Tibial nerve (tissue), 4 donors: ENCODE results near the gene HIPK2. TPM values are rescaled to one million over a fixed set of nuclear protein-coding genes. Genes with fewer than 3 reads are reported as not detected.
A peak's percentile ranks its signal among the peaks of the same experiment; 100 is the strongest.

Experiments
- DNase-seq, 2 donors: peaks; one replicate each; pipeline ENCODE4 v3.0.0-alpha.2; 2019; ENCODE audit warnings: low spot score in 2 of 2
- H3K27ac ChIP-seq, 4 donors: fragments of 200-600 bp; sonication (generic) in 3 of 4; one replicate each; pipeline ENCODE4 v1.5.1; 2017 to 2019; ENCODE audit warnings: mild to moderate bottlenecking in 1 of 4
- H3K27me3 ChIP-seq, 2 donors: fragments of 200-600 bp; sonication (generic) in 1 of 2; one replicate each; pipeline versions ENCODE4 v1.5.1 to v1.6.0; 2017 to 2019
- H3K36me3 ChIP-seq, 3 donors: fragments of 200-600 bp; sonication (generic); one replicate each; pipeline ENCODE4 v1.5.1; 2018 to 2019
- H3K4me1 ChIP-seq, 4 donors: fragments of 200-600 bp; sonication (generic) in 3 of 4; one replicate each; pipeline ENCODE4 v1.5.1; 2017 to 2019
- H3K4me3 ChIP-seq, 4 donors: fragments of 200-600 bp; sonication (generic) in 3 of 4; one replicate each; pipeline ENCODE4 v1.5.1; 2017 to 2019; ENCODE audit warnings: mild to moderate bottlenecking in 1 of 4, moderate library complexity in 1 of 4
- H3K9me3 ChIP-seq, 4 donors: fragments of 200-600 bp; sonication (generic) in 3 of 4; one replicate each; pipeline ENCODE4 v1.5.1; 2017 to 2019
- CTCF ChIP-seq, 5 experiments: fragments of 200-600 bp in 3 of 5; fragments of 450-650 bp in 2 of 5; sonication (generic) in 3 of 5; IDR thresholded peaks; one replicate each; pipeline ENCODE4 v1.5.1; 2016 to 2019; ENCODE audit warnings: antibody characterized with exemption in 5 of 5, mild to moderate bottlenecking in 3 of 5, moderate library complexity in 2 of 5
- EP300 ChIP-seq, 2 donors: sonication (generic); formaldehyde crosslinking; IDR thresholded peaks; one replicate each; pipeline ENCODE4 v1.6.1; 2017; ENCODE audit warnings: antibody characterized with exemption in 2 of 2, mild to moderate bottlenecking in 1 of 2
- POLR2A ChIP-seq, 2 donors: fragments of 450-650 bp; IDR thresholded peaks; one replicate each; pipeline ENCODE4 v1.6.1; 2017; ENCODE audit warnings: antibody characterized with exemption in 2 of 2, mild to moderate bottlenecking in 2 of 2, moderate library complexity in 2 of 2
- WGBS, 2 donors: methylation state at CpG; one replicate each; pipeline ENCODE4 v1.1.5; 2018; 5-methylcytosine and 5-hydroxymethylcytosine counted together
- total RNA-seq, 4 donors: library from RNA; depleted of rRNA; stranded (reverse); fragments of >200 nt; gene quantifications; one replicate each; pipeline ENCODE4 v1.1.0, GENCODE V29; 2016

Gene HIPK2
- total RNA-seq, 4 donors from 2014 or later: 24.9 to 41.1 (median 29.7) TPM

- H3K27ac ChIP-seq: no peak overlapping the region
- 92 to 95% methylated on average over 7 of the region's 7 CpGs for WGBS, 2 donors
- H3K4me1 ChIP-seq: peaks cover 0 to 52% (median 12%) of the 10 kb centered on the region in 4 donors
Observed at GRCh38 chr7:139772115-139772514, 5.7 kb downstream of the HIPK2 start.

DNA sequence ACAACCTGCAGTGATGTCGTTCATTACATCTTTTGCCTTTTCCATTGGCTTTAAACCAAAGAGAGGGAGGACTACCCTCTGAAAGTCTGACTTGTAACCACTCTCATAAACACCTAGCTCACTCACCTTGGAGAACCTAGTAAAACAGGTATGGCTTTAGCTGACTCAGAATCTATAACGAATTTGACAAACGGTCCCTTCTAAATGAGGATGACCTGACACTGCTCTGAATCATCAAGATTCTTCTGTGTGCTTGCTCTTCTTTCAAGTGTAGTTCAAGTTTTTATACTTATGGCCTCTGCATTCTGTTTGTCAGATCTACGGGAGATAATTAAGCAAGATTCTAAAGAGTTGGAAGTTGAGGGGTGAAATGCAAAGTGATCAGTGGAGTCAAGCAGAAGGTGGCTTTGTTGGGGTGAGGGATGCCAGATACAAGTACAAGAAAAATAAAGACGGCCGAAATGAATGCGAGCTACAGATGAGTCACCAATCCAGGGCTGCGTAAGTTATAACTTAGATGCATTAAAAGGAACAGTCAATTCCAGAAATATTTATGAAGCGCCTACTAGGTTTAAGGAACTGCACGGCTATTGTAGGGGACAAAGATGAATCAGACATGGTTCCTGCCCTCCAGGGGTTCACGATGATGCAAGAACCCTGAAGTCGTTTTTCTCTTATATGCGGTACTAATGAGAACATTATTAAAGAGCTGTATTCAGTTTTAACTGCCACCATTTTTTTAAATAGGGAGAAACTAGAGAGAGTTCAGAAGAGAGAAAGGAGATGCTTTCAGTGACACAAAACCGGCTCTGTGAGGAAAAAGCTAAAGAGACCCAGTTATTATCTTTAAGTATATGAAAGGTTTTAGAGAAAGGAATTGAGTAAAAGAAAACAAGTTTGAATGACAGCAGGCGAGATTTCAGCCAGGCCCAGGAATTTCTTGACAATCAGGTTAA lies 6.5 kb downstream of the HIPK2 start:
- 70 to 76% methylated on average over 15 of the region's 15 CpGs for WGBS, 2 donors
- Histone ChIP-seq H3K4me1 (peaks cover 0 to 55% (median 13%) of the 10 kb centered on the region in 4 donors), H3K36me3 (peaks cover 0 to 9% (median 0%) of the 10 kb centered on the region in 3 donors), H3K4me3 (no peak overlapping the region), H3K9me3 (no peaks in the 10 kb centered on the region), H3K27me3 (no peaks in the 10 kb centered on the region), H3K27ac (no peak overlapping the region)
- TF ChIP-seq POLR2A (IDR thresholded peaks at IDR 0.05) (no peak), EP300 (IDR thresholded peaks at IDR 0.05) (peak in 1 of 2 donors; percentile 30), CTCF (IDR thresholded peaks at IDR 0.05) (no peak)
- DNase-seq: no peak

More at GRCh38 chr7:139772115-139772514, 5.7 kb downstream of the HIPK2 start:
- Histone ChIP-seq H3K36me3 (peaks cover 0 to 9% (median 0%) of the 10 kb centered on the region in 3 donors), H3K9me3 (no peaks in the 10 kb centered on the region), H3K27me3 (no peaks in the 10 kb centered on the region), H3K4me3 (no peak overlapping the region)
- DNase-seq: no peak
- TF ChIP-seq CTCF (IDR thresholded peaks at IDR 0.05) (no peak), POLR2A (IDR thresholded peaks at IDR 0.05) (no peak), EP300 (IDR thresholded peaks at IDR 0.05) (no peak)

DNA sequence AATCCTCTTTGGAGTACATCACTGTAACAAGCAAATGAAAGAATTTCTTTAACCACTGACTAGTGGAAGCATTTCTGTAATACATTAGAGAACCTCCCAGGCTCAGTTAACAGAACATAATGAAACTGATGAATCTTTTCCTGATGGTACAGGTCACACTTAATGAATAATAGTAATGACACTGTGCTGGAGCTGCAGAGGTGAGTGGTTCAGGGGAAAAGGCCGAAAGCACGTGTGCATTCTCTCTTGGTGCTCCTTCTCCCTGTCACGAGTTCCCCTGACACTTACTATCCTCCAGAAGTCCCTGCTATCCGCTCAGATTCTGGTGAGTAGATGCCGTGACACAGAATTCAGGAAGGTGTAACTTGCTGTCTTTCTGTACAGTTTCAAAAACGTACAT lies 8.0 kb downstream of the HIPK2 start:
- peaks cover 0 to 9% (median 0%) of the 10 kb centered on the region in 3 donors for H3K36me3 ChIP-seq
- 94% methylated on average over 6 of the region's 6 CpGs for WGBS, 2 donors
- H3K4me1 ChIP-seq: peaks cover 0 to 46% (median 11%) of the 10 kb centered on the region in 4 donors
- H3K4me3 ChIP-seq: no peak overlapping the region
- no peaks in the 10 kb centered on the region for H3K9me3 ChIP-seq
- H3K27ac ChIP-seq: no peak overlapping the region
- TF ChIP-seq POLR2A (IDR thresholded peaks at IDR 0.05): no peak
- TF ChIP-seq CTCF (IDR thresholded peaks at IDR 0.05): no peak
- TF ChIP-seq EP300 (IDR thresholded peaks at IDR 0.05): no peak
- no peak for DNase-seq
- no peaks in the 10 kb centered on the region for H3K27me3 ChIP-seq

DNA sequence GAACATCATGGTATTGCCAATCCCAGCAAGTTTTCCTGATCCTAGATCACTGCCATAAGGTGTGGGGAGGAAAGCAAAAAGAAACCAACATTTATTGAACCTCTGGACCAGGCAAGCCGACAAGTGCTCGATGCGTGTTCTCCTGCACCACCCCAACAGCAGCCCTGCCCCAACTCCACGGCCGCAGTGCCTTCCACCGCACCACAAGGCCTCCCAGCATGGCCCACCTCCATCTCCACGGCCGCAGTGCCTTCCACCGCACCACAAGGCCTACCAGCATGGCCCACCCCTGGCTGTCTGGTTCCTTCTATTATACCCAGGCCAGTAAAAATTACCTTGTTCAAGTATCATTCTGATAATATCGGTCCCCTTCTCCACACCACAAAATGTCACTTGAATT lies 8.7 kb downstream of the HIPK2 start:
- WGBS, 2 donors: 93 to 94% methylated on average over 10 of the region's 10 CpGs
- H3K27ac ChIP-seq: no peak overlapping the region
- no peak for DNase-seq

More for the DNA sequence above, 8.7 kb downstream of the HIPK2 start:
- TF ChIP-seq EP300 (IDR thresholded peaks at IDR 0.05) (no peak), CTCF (IDR thresholded peaks at IDR 0.05) (no peak), POLR2A (IDR thresholded peaks at IDR 0.05) (no peak)
- Histone ChIP-seq H3K9me3 (no peaks in the 10 kb centered on the region), H3K4me1 (peaks cover 0 to 40% (median 11%) of the 10 kb centered on the region in 4 donors), H3K36me3 (peaks cover 0 to 9% (median 0%) of the 10 kb centered on the region in 3 donors), H3K4me3 (no peak overlapping the region), H3K27me3 (no peaks in the 10 kb centered on the region)
